Neuronal stem cell (in vitro differentiated cells): Measurements from ENCODE around the gene DLST.
A peak's percentile ranks its signal among the peaks of the same experiment; 100 is the strongest.

Source experiments
- DNase-seq: peaks from one replicate; pipeline ENCODE4 v3.0.0-alpha.2; 2013; ENCODE audit warnings: low spot score
- H2AFZ ChIP-seq: one replicate; pipeline ENCODE4 v1.6.1; 2013; ENCODE audit warnings: mild to moderate bottlenecking, low read length, inconsistent platforms
- H2AK5ac ChIP-seq: 2 replicates; pipeline ENCODE4 v1.6.1; 2013; ENCODE audit warnings: low read depth, mild to moderate bottlenecking, inconsistent platforms, low read length, moderate library complexity, mixed read lengths
- H2BK120ac ChIP-seq: 2 replicates; pipeline ENCODE4 v1.6.1; 2013; ENCODE audit warnings: low read depth, mild to moderate bottlenecking, inconsistent platforms, low read length, moderate library complexity, mixed read lengths
- H2BK12ac ChIP-seq: one replicate; pipeline ENCODE4 v1.6.1; 2013; ENCODE audit warnings: low read length, inconsistent platforms
- H2BK15ac ChIP-seq: 2 replicates; pipeline ENCODE4 v1.6.1; 2013; ENCODE audit warnings: mild to moderate bottlenecking, low read length, inconsistent platforms, mixed read lengths
- H2BK5ac ChIP-seq: one replicate; pipeline ENCODE4 v1.6.1; 2013; ENCODE audit warnings: inconsistent platforms, mild to moderate bottlenecking, low read length, moderate library complexity
- H3K14ac ChIP-seq: one replicate; pipeline ENCODE4 v1.6.1; 2013; ENCODE audit warnings: low read length, inconsistent platforms
- H3K18ac ChIP-seq: 2 replicates; pipeline ENCODE4 v1.6.1; 2013; ENCODE audit warnings: low read length, inconsistent platforms
- H3K23ac ChIP-seq: 2 replicates; pipeline ENCODE4 v1.6.1; 2013; ENCODE audit warnings: low read depth, mild to moderate bottlenecking, mixed read lengths, low read length, inconsistent platforms; ENCODE audit not compliant: poor library complexity
- H3K27ac ChIP-seq: replicated peaks from 3 replicates; pipeline ENCODE4 v1.5.1; 2013; ENCODE audit warnings: low read length, inconsistent platforms
- H3K27me3 ChIP-seq, 3 experiments: 2 replicates each; pipeline ENCODE4 v1.6.1; 2013; ENCODE audit warnings: low read length in 3 of 3, mild to moderate bottlenecking in 2 of 3, inconsistent platforms in 1 of 3, low read depth in 1 of 3, mixed read lengths in 1 of 3, moderate library complexity in 1 of 3; ENCODE audit not compliant: control insufficient read depth in 3 of 3, insufficient read depth in 3 of 3
- H3K36me3 ChIP-seq, 2 donors: replicated peaks in 1 of 2; 2 replicates each; pipeline ENCODE4 v1.6.1; 2013; ENCODE audit warnings: low read length in 2 of 2; ENCODE audit not compliant: control insufficient read depth in 2 of 2, insufficient read depth in 2 of 2
- H3K4ac ChIP-seq: 2 replicates; pipeline ENCODE4 v1.6.1; 2013; ENCODE audit warnings: inconsistent platforms, mild to moderate bottlenecking, low read length, moderate library complexity
- H3K4me1 ChIP-seq, 2 donors: 1 replicate in 1 of 2; 2 replicates in 1 of 2; pipeline ENCODE4 v1.6.1; 2013; ENCODE audit warnings: low read length in 2 of 2, low read depth in 1 of 2; ENCODE audit not compliant: control insufficient read depth in 2 of 2, insufficient read depth in 1 of 2
- H3K4me2 ChIP-seq: one replicate; pipeline ENCODE4 v1.6.1; 2013; ENCODE audit warnings: mild to moderate bottlenecking, low read length, inconsistent platforms; ENCODE audit not compliant: insufficient read depth, poor library complexity, severe bottlenecking
- H3K4me3 ChIP-seq, 2 donors: 2 replicates each; pipeline ENCODE4 v1.5.1; 2013; ENCODE audit warnings: low read length in 2 of 2, mild to moderate bottlenecking in 2 of 2, inconsistent platforms in 1 of 2, moderate library complexity in 1 of 2
- H3K79me1 ChIP-seq: one replicate; pipeline ENCODE4 v1.6.1; 2013; ENCODE audit warnings: low read depth, mild to moderate bottlenecking, inconsistent platforms, low read length, moderate library complexity
- H3K9ac ChIP-seq: one replicate; pipeline ENCODE4 v1.6.1; 2013; ENCODE audit warnings: mild to moderate bottlenecking, low read depth, low read length, inconsistent platforms; ENCODE audit not compliant: poor library complexity
- H3K9me3 ChIP-seq, 2 donors: replicated peaks in 1 of 2; 2 replicates each; pipeline versions ENCODE3 to v1.6.1; 2013; ENCODE audit warnings: low read length in 2 of 2, mild to moderate bottlenecking in 2 of 2, inconsistent platforms in 1 of 2, low read depth in 1 of 2, mixed read lengths in 1 of 2, moderate library complexity in 1 of 2; ENCODE audit not compliant: control insufficient read depth in 2 of 2, insufficient read depth in 1 of 2
- H4K8ac ChIP-seq: one replicate; pipeline ENCODE4 v1.6.1; 2013; ENCODE audit warnings: low read depth, mild to moderate bottlenecking, inconsistent platforms, low read length, moderate library complexity
- H4K91ac ChIP-seq: one replicate; pipeline ENCODE4 v1.6.1; 2013; ENCODE audit warnings: low read length, low read depth, mild to moderate bottlenecking, inconsistent platforms; ENCODE audit not compliant: poor library complexity
- WGBS, 2 donors: extraction: QIAGEN DNeasy Blood & Tissue Kit; methylation state at CpG; one replicate each; pipeline ENCODE4 v1.1.7; 2013; ENCODE audit warnings: missing lambda C conversion rate in 2 of 2, mixed read lengths in 1 of 2; ENCODE audit not compliant: insufficient read length in 2 of 2, insufficient replicate concordance in 1 of 2; ENCODE audit errors: extremely low coverage in 2 of 2; 5-methylcytosine and 5-hydroxymethylcytosine counted together

The DLST gene

GRCh38 chr14:74908861-74909341 lies 27.2 kb downstream of the DLST start:
- Histone ChIP-seq H2BK15ac (no peak overlapping the region), H3K79me1 (no peaks in the 10 kb centered on the region), H2BK5ac (no peak overlapping the region), H2BK120ac (no peak overlapping the region), H4K91ac (no peak overlapping the region), H3K36me3 (peaks cover 4 to 29% of the 10 kb centered on the region in 2 donors), H4K8ac (no peak overlapping the region), H2AK5ac (peak overlapping the region; percentile 25), H3K14ac (no peak overlapping the region), H3K23ac (peak overlapping the region; percentile 26), H3K4me3 (no peak overlapping the region), H3K27ac (no peak overlapping the region), H2AFZ (no peak overlapping the region), H3K4me1 (no peaks in the 10 kb centered on the region), H3K4ac (no peak overlapping the region), H2BK12ac (no peak overlapping the region), H3K9ac (peak overlapping the region; percentile 53), H3K9me3 (no peaks in the 10 kb centered on the region), H3K4me2 (no peak overlapping the region), H3K27me3 (no peaks in the 10 kb centered on the region), H3K18ac (no peak overlapping the region)
- no CpG with 5 or more reads among the region's 9 CpGs for WGBS, 2 donors
- DNase-seq, result no peak

GRCh38 chr14:74909501-74909900 lies 27.8 kb downstream of the DLST start:
- H3K27me3 ChIP-seq, result no peaks in the 10 kb centered on the region
- H3K9ac ChIP-seq, result no peak overlapping the region
- H3K14ac ChIP-seq, result no peak overlapping the region
- H3K4me1 ChIP-seq, result no peaks in the 10 kb centered on the region
- H3K23ac ChIP-seq, result peak overlapping the region; percentile 47
- no peak overlapping the region for H2AK5ac ChIP-seq
- H3K4me2 ChIP-seq, result no peak overlapping the region
- H2BK5ac ChIP-seq, result no peak overlapping the region
- no peak overlapping the region for H2BK15ac ChIP-seq
- WGBS, 2 donors, result no CpG with 5 or more reads among the region's 14 CpGs
- H2BK120ac ChIP-seq, result no peak overlapping the region
- H4K8ac ChIP-seq, result no peak overlapping the region
- no peak for DNase-seq
- no peak overlapping the region for H3K27ac ChIP-seq
- no peak overlapping the region for H3K4me3 ChIP-seq
- no peak overlapping the region for H4K91ac ChIP-seq
- H2BK12ac ChIP-seq, result no peak overlapping the region
- H3K79me1 ChIP-seq, result no peaks in the 10 kb centered on the region
- peaks cover 4 to 23% of the 10 kb centered on the region in 2 donors for H3K36me3 ChIP-seq
- no peaks in the 10 kb centered on the region for H3K9me3 ChIP-seq
- no peak overlapping the region for H2AFZ ChIP-seq
- no peak overlapping the region for H3K18ac ChIP-seq
- no peak overlapping the region for H3K4ac ChIP-seq

- Histone ChIP-seq H4K8ac (no peak overlapping the region), H3K9ac (no peak overlapping the region), H2BK120ac (no peak overlapping the region), H3K4me2 (no peak overlapping the region), H3K4ac (no peak overlapping the region), H2BK15ac (no peak overlapping the region), H4K91ac (no peak overlapping the region), H2BK5ac (no peak overlapping the region), H2BK12ac (no peak overlapping the region), H3K18ac (peak overlapping the region; percentile 18), H2AK5ac (no peak overlapping the region), H3K14ac (no peak overlapping the region), H3K23ac (peak overlapping the region; percentile 47), H2AFZ (no peak overlapping the region), H3K27me3 (no peaks in the 10 kb centered on the region), H3K27ac (no peak overlapping the region), H3K36me3 (peaks cover 4 to 18% of the 10 kb centered on the region in 2 donors), H3K79me1 (no peaks in the 10 kb centered on the region), H3K4me1 (no peaks in the 10 kb centered on the region), H3K9me3 (no peaks in the 10 kb centered on the region), H3K4me3 (no peak overlapping the region)
- WGBS, 2 donors, result no CpG with 5 or more reads among the region's 10 CpGs
- DNase-seq, result no peak
Observed at GRCh38 chr14:74909911-74910310, 28.2 kb downstream of the DLST start.

GRCh38 chr14:74910556-74910955 lies 28.8 kb downstream of the DLST start:
- no peak overlapping the region for H2BK5ac ChIP-seq
- H3K9ac ChIP-seq, result no peak overlapping the region
- peaks cover 4 to 13% of the 10 kb centered on the region in 2 donors for H3K36me3 ChIP-seq
- no peak overlapping the region for H3K27ac ChIP-seq
- H3K23ac ChIP-seq, result no peak overlapping the region
- WGBS, 2 donors, result no CpG with 5 or more reads among the region's 10 CpGs
- DNase-seq, result no peak
- H3K4me3 ChIP-seq, result no peak overlapping the region
- no peaks in the 10 kb centered on the region for H3K27me3 ChIP-seq
- H4K91ac ChIP-seq, result no peak overlapping the region
- no peak overlapping the region for H3K18ac ChIP-seq
- H2AFZ ChIP-seq, result no peak overlapping the region
- H3K9me3 ChIP-seq, result no peaks in the 10 kb centered on the region
- H3K79me1 ChIP-seq, result no peaks in the 10 kb centered on the region
- no peak overlapping the region for H2AK5ac ChIP-seq
- no peaks in the 10 kb centered on the region for H3K4me1 ChIP-seq
- no peak overlapping the region for H4K8ac ChIP-seq
- no peak overlapping the region for H3K14ac ChIP-seq
- H2BK12ac ChIP-seq, result no peak overlapping the region
- no peak overlapping the region for H3K4me2 ChIP-seq
- H2BK15ac ChIP-seq, result no peak overlapping the region
- no peak overlapping the region for H2BK120ac ChIP-seq
- no peak overlapping the region for H3K4ac ChIP-seq
